Neural crest cell (in vitro differentiated cells): ENCODE measurements around the gene FBLN2. TPM values are rescaled to one million over a fixed set of nuclear protein-coding genes. Genes with fewer than 3 reads are reported as not detected.
A peak's percentile ranks its signal among the peaks of the same experiment; 100 is the strongest.

Source experiments
- DNase-seq: peaks from one replicate; pipeline ENCODE4 v3.0.0; 2021; ENCODE audit warnings: low read depth, mixed read lengths, low spot score
- H3K27ac Mint-ChIP-seq: one replicate; pipeline ENCODE4 v1.8.0; 2021; ENCODE audit warnings: mild to moderate bottlenecking, mixed read lengths; ENCODE audit not compliant: unreplicated experiment
- H3K27me3 Mint-ChIP-seq: 2 replicates; pipeline ENCODE4 v1.8.0; 2021; ENCODE audit warnings: low read depth, mild to moderate bottlenecking, mixed read lengths
- H3K36me3 Mint-ChIP-seq: 2 replicates; pipeline ENCODE4 v1.8.0; 2021; ENCODE audit warnings: low read depth, mild to moderate bottlenecking, mixed read lengths
- H3K4me1 Mint-ChIP-seq: 2 replicates; pipeline ENCODE4 v1.8.0; 2021; ENCODE audit warnings: mixed read lengths
- H3K4me3 Mint-ChIP-seq: one replicate; pipeline ENCODE4 v1.8.0; 2021; ENCODE audit warnings: mild to moderate bottlenecking, mixed read lengths
- H3K9me3 Mint-ChIP-seq: 2 replicates; pipeline ENCODE4 v1.8.0; 2021; ENCODE audit warnings: mixed read lengths
- total RNA-seq: library from RNA; stranded (reverse); gene quantifications from 2 replicates; pipeline ENCODE4 v1.2.1, GENCODE V29; 2021
- TF ChIP-seq, protein P1 (sequence below): fragments of 200-600 bp; sonication (generic); conservative IDR thresholded peaks from 2 replicates; pipeline ENCODE4 v1.5.0; 2021; ENCODE audit warnings: antibody characterized with exemption, mild to moderate bottlenecking

The FBLN2 gene
- total RNA-seq, 1 donor from 2014 or later = 6.3 TPM

- Mint-ChIP-seq H3K27me3 (no peaks in the 10 kb centered on the region), H3K9me3 (no peaks in the 10 kb centered on the region), H3K36me3 (no peaks in the 10 kb centered on the region), H3K27ac (no peak overlapping the region), H3K4me1 (peaks cover 20% of the 10 kb centered on the region), H3K4me3 (no peak overlapping the region)
- no peak for DNase-seq
- TF ChIP-seq, protein P1, sequence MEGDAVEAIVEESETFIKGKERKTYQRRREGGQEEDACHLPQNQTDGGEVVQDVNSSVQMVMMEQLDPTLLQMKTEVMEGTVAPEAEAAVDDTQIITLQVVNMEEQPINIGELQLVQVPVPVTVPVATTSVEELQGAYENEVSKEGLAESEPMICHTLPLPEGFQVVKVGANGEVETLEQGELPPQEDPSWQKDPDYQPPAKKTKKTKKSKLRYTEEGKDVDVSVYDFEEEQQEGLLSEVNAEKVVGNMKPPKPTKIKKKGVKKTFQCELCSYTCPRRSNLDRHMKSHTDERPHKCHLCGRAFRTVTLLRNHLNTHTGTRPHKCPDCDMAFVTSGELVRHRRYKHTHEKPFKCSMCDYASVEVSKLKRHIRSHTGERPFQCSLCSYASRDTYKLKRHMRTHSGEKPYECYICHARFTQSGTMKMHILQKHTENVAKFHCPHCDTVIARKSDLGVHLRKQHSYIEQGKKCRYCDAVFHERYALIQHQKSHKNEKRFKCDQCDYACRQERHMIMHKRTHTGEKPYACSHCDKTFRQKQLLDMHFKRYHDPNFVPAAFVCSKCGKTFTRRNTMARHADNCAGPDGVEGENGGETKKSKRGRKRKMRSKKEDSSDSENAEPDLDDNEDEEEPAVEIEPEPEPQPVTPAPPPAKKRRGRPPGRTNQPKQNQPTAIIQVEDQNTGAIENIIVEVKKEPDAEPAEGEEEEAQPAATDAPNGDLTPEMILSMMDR = no peak
Observed at GRCh38 chr3:13636186-13636585, 87.3 kb downstream of the FBLN2 start.

DNA sequence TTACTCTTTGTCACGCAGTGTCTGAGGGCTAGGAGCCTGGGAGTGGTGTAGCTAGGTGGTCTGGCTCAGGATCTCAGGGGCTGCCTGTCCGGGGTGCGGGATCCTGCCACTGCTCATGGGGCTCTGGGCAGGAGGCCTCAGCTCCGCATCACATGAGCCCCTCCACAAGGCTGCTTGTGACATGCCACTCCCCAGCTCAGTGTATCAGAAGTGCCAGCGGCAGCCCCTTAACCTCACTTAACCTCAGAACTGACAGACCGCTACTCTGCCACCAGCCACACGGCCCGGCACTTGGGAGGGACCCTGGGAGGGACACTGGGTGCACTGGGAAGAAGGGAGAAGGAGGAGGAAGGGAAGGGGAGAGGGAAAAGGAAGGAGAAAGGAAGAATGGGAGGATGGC lies 87.9 kb downstream of the FBLN2 start:
- TF ChIP-seq, protein P1 = no peak
- Mint-ChIP-seq H3K4me3 (no peak overlapping the region), H3K4me1 (peaks cover 16% of the 10 kb centered on the region), H3K36me3 (no peaks in the 10 kb centered on the region), H3K9me3 (no peaks in the 10 kb centered on the region), H3K27me3 (no peaks in the 10 kb centered on the region), H3K27ac (no peak overlapping the region)
- DNase-seq = no peak

GRCh38 chr3:13637311-13637891 lies 88.5 kb downstream of the FBLN2 start:
- no peak for DNase-seq
- no peaks in the 10 kb centered on the region for H3K27me3 Mint-ChIP-seq
- H3K9me3 Mint-ChIP-seq = no peaks in the 10 kb centered on the region
- TF ChIP-seq, protein P1 = no peak
- H3K4me1 Mint-ChIP-seq = peaks cover 12% of the 10 kb centered on the region
- H3K27ac Mint-ChIP-seq = no peak overlapping the region
- H3K4me3 Mint-ChIP-seq = no peak overlapping the region
- no peaks in the 10 kb centered on the region for H3K36me3 Mint-ChIP-seq

DNA sequence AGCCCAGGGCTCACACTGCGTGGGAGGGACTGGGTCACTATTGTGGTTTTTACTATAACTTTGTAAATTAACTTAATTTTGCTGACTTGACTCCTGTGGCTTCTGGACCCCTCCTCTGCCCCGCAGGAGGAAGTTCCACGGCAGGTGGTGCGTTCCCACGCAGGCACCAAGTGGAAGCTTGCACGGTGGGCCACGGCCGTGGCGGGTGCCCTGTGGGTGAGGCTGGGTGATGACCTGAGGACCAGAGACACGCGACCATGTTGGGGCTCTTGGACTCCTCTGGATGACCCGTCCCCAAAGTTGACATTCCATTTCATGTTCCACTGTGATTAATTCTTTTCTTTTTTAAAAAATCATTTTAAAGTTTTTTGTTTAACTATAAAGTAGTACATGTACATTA lies 89.0 kb downstream of the FBLN2 start:
- Mint-ChIP-seq H3K4me1 (peaks cover 8% of the 10 kb centered on the region), H3K36me3 (no peaks in the 10 kb centered on the region), H3K27ac (no peak overlapping the region), H3K9me3 (no peaks in the 10 kb centered on the region), H3K27me3 (no peaks in the 10 kb centered on the region), H3K4me3 (no peak overlapping the region)
- DNase-seq = no peak
- TF ChIP-seq, protein P1 = no peak

- H3K36me3 Mint-ChIP-seq = no peaks in the 10 kb centered on the region
- TF ChIP-seq, protein P1 = no peak
- H3K9me3 Mint-ChIP-seq = no peaks in the 10 kb centered on the region
- peaks cover 4% of the 10 kb centered on the region for H3K4me1 Mint-ChIP-seq
- no peak overlapping the region for H3K4me3 Mint-ChIP-seq
- no peaks in the 10 kb centered on the region for H3K27me3 Mint-ChIP-seq
- H3K27ac Mint-ChIP-seq = peak overlapping the region; percentile 35
- DNase-seq = no peak
Observed at GRCh38 chr3:13638927-13639326, 90.0 kb downstream of the FBLN2 start.
